Spleen (tissue), 3 donors: ENCODE data around the gene LRRC45.

ENCODE experiments used
- POLR2A ChIP-seq, 3 donors: fragments of 450-650 bp; IDR thresholded peaks; one replicate each; pipeline ENCODE4 v1.5.1; 2017; ENCODE audit warnings: antibody characterized with exemption in 3 of 3, mild to moderate bottlenecking in 1 of 3
- POLR2AphosphoS5 ChIP-seq, 3 donors: sonication (generic); formaldehyde crosslinking; IDR thresholded peaks; one replicate each; pipeline ENCODE4 v1.5.1; 2017; ENCODE audit warnings: antibody characterized with exemption in 3 of 3

- TF ChIP-seq POLR2A (IDR thresholded peaks at IDR 0.05) (no peak), POLR2AphosphoS5 (IDR thresholded peaks at IDR 0.05) (no peak)
Observed at GRCh38 chr17:82031885-82032627, 9.0 kb downstream of the LRRC45 start.
